NB4 (cell line): ENCODE results near the gene AMOTL1.

Experiments
- DNase-seq: peaks from one replicate; pipeline ENCODE4 v3.0.0; 2010; ENCODE audit warnings: low read depth
- H3K4me3 ChIP-seq: one replicate; pipeline ENCODE4 v1.5.1; 2011; ENCODE audit warnings: mild to moderate bottlenecking, low read depth, low read length, moderate library complexity
- MYC ChIP-seq: IDR thresholded peaks from 2 replicates; pipeline ENCODE4 v1.6.1; 2011; ENCODE audit warnings: low read depth, low read length
- POLR2A ChIP-seq: IDR thresholded peaks from 2 replicates; pipeline ENCODE4 v1.6.1; 2011; ENCODE audit warnings: mild to moderate bottlenecking; ENCODE audit not compliant: insufficient read length; ENCODE audit errors: extremely low read depth
- TF ChIP-seq, protein P1 (sequence below): IDR thresholded peaks from 2 replicates; pipeline ENCODE4 v1.6.1; 2011; ENCODE audit warnings: low read depth, low read length
- TF ChIP-seq, protein P2 (sequence below): IDR thresholded peaks from one replicate; pipeline ENCODE4 v1.5.1; 2012; ENCODE audit warnings: low read depth, low read length

Gene AMOTL1

DNA sequence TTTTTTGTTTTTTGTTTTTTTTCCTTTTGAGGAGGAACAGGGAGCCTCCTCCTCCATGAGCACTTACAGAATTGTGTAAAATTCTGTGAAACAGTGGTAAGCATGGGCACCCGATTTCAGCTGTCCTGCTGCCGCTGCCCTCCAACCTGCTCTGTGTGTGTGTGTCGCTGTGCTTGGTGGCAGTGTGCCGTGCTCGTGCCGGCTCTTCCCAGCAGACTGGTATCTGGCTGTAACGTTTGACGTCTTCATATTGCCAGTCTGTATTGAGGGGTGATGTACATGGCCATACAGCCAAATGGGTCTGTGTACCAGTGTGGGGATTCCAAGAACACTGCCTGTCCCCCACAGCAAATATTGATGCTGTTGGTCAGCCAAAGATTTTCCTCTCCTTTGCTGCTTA lies 108.1 kb downstream of the AMOTL1 start:
- DNase-seq = peak; percentile 16
- TF ChIP-seq POLR2A (no peak), MYC (no peak)
- TF ChIP-seq, protein P1, sequence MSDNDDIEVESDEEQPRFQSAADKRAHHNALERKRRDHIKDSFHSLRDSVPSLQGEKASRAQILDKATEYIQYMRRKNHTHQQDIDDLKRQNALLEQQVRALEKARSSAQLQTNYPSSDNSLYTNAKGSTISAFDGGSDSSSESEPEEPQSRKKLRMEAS = no peak
- TF ChIP-seq, protein P2, sequence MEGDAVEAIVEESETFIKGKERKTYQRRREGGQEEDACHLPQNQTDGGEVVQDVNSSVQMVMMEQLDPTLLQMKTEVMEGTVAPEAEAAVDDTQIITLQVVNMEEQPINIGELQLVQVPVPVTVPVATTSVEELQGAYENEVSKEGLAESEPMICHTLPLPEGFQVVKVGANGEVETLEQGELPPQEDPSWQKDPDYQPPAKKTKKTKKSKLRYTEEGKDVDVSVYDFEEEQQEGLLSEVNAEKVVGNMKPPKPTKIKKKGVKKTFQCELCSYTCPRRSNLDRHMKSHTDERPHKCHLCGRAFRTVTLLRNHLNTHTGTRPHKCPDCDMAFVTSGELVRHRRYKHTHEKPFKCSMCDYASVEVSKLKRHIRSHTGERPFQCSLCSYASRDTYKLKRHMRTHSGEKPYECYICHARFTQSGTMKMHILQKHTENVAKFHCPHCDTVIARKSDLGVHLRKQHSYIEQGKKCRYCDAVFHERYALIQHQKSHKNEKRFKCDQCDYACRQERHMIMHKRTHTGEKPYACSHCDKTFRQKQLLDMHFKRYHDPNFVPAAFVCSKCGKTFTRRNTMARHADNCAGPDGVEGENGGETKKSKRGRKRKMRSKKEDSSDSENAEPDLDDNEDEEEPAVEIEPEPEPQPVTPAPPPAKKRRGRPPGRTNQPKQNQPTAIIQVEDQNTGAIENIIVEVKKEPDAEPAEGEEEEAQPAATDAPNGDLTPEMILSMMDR = no peak
- no peak overlapping the region for H3K4me3 ChIP-seq

DNA sequence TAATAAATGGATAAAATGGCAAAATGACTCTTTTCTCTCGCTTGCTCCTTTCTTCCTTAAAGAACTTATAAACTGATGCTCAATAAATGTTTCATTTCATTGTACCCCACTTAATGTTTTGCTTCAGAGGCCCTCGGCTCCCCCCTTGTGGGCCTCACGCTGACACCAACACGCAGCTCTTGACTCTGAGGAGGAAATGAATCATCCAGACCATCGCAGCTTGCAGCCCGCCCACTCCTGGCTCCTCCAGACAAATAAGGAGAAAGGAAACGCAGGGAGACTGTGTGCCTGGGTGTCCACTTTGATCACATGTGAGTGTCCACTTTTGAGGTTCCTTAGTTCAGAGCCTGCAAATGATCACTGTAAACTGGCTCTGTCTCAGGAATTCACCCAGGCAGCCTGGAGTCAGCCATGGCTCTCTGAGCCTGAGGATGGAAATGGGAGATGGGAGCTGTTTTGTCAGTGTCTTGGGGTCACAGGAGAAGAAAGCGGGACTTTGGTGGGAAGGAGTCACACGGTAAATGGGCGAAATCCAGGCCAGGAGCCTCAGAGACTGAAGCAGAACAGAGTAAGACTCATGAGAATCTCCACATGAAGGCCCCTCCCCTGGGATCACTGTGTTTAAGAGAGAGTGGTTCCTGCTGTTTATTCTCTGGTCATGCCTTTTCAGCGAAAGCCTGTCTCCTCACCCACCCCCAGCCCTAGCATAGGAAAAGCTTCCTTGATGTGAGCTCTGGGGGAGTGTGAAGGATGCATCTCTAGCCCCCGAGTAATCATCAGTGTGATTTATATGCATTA lies 108.7 kb downstream of the AMOTL1 start:
- TF ChIP-seq POLR2A (no peak), MYC (0 out of 2 replicates have a peak, but pooled peaks have one; percentile 58)
- TF ChIP-seq, protein P1 = peak; percentile 70
- TF ChIP-seq, protein P2 = peak; percentile 43
- peak; percentile 95 for DNase-seq
- H3K4me3 ChIP-seq = no peak overlapping the region

DNA sequence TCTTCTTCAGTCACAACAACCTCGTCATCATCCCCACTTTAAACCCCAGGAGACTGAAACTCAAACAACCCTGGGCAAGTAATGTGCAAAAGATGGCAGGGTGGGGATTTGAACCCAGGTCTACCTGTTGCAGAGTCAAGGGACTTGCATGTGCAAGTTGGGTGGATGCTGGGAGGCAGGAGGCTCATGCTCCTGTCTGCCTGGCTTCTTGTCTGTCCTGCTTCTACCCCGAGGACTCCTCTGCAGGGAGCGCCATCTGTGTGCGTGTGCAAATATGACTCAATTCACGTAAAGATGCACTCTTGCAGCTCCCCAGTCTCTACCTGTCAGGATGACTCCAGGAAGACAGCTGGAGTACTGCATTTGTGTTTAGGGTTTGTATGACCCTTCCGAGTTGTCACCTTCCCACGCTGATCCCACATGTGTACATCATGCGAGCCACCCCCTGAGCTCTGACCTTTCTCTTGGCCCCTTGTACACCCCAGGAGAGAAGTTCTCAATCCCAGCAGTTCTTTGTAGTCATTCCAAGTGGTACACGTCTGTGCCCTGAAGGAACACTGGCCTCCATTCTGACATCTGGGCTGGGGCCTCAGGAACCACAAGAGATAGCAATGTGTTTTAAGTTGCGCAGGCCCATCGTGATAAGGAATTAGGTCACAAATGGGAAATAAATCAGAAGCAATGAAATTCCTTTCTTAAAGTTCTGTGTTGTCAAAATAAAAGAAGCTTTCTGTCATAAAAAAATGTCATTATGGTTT lies 109.5 kb downstream of the AMOTL1 start:
- H3K4me3 ChIP-seq = no peak overlapping the region
- TF ChIP-seq MYC (no peak), POLR2A (no peak)
- TF ChIP-seq, protein P2 = no peak
- TF ChIP-seq, protein P1 = no peak
- DNase-seq = peak; percentile 37

DNA sequence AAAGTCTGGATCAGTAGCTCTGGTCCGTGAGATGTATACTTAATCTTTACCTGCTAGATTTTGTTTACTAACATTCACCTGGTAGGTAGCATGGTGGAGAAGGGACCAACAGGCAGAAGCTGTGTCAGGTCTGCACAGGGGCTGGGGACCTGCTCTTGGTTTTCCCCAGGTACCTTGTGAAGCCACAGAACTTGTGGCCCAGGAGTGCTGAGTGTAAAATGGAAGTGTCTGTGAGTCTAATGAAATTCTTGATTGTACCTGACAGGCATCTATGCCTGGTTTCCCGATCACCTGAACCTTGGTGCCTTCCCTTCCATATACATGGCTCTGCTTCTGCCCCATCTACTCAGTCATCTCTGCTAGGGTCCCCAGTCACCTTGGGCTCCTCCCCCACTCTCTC lies 110.8 kb downstream of the AMOTL1 start:
- no peak overlapping the region for H3K4me3 ChIP-seq
- no peak for DNase-seq
- TF ChIP-seq POLR2A (no peak), MYC (no peak)
- TF ChIP-seq, protein P1 = no peak
- TF ChIP-seq, protein P2 = no peak

DNA sequence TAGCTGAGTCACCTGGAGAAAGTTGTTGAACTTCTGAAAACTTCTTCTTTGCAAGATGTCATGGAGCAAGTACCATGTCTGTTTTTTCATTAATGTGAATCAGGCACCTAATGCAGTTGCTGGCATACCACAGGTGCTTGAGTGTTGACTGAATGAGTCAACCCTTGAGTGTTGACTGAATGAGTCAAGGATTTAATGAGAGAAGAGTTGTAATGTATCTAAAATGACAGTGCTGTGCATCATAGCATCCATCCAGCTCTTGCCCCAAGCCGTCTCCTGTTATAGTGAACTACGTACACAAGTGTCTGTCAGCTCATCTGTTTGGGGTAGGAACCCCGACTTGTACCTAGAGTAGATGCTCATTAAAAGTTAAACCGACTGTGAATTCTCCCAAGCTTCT lies 112.1 kb downstream of the AMOTL1 start:
- TF ChIP-seq POLR2A (no peak), MYC (no peak)
- TF ChIP-seq, protein P2 = no peak
- TF ChIP-seq, protein P1 = no peak
- DNase-seq = no peak
- no peak overlapping the region for H3K4me3 ChIP-seq
